ENCODE data around the gene SLC34A1.

SLC34A1 gene

GRCh38 chr5:177433658-177434217 is 49.5 kb downstream of the SLC34A1 start:
- DNase-seq = no peak

GRCh38 chr5:177434437-177434836 is 50.2 kb downstream of the SLC34A1 start:
- DNase-seq = no peak

GRCh38 chr5:177434942-177435738 is 50.9 kb downstream of the SLC34A1 start:
- DNase-seq = no peak

- no peak for DNase-seq
Measured at GRCh38 chr5:177435847-177436536, 51.8 kb downstream of the SLC34A1 start.

GRCh38 chr5:177437623-177438022 is 53.4 kb downstream of the SLC34A1 start:
- no peak for DNase-seq

- DNase-seq = no peak
Measured at GRCh38 chr5:177438468-177438867, 54.2 kb downstream of the SLC34A1 start.

GRCh38 chr5:177439518-177440053 is 55.4 kb downstream of the SLC34A1 start:
- no peak for DNase-seq

- peak; percentile 30 to 49 for DNase-seq
Measured at GRCh38 chr5:177440211-177440989, 56.2 kb downstream of the SLC34A1 start.

- DNase-seq = no peak
Measured at GRCh38 chr5:177440990-177441780, 57.0 kb downstream of the SLC34A1 start.

- no peak for DNase-seq
Measured at GRCh38 chr5:177442066-177442826, 58.0 kb downstream of the SLC34A1 start.

GRCh38 chr5:177443144-177443983 is 59.1 kb downstream of the SLC34A1 start:
- DNase-seq = no peak

GRCh38 chr5:177444106-177445051 is 60.1 kb downstream of the SLC34A1 start:
- DNase-seq = peak in 1 of 2 experiments; percentile 34

- no peak for DNase-seq
Measured at GRCh38 chr5:177445052-177445916, 61.0 kb downstream of the SLC34A1 start.

- no peak for DNase-seq
Measured at GRCh38 chr5:177445917-177446199, 61.6 kb downstream of the SLC34A1 start.

GRCh38 chr5:177446200-177447065 is 62.2 kb downstream of the SLC34A1 start, which contains the start of gene PRR7:
TSS of gene PRR7 (plus strand) at chr5:177446814. CDS start at chr5:177455068, 8,254 bp downstream.
- peak; percentile 38 to 72 for DNase-seq

- DNase-seq = peak in 1 of 2 experiments; percentile 75
Measured at GRCh38 chr5:177447066-177447610, 62.9 kb downstream of the SLC34A1 start.

Data from NCI-H524 (cell line).